SK-N-MC (cell line): ENCODE data around the gene SMYD3.

Source experiments
- EZH2 ChIP-seq: fragments of 200-600 bp; sonication (generic); IDR thresholded peaks from one replicate; pipeline ENCODE4 v1.6.1; 2017; ENCODE audit warnings: antibody characterized with exemption
- FOXP2 ChIP-seq: optimal IDR thresholded peaks from 2 replicates; pipeline ENCODE3; 2011; ENCODE audit warnings: mild to moderate bottlenecking, moderate library complexity; ENCODE audit not compliant: insufficient read depth; ENCODE audit errors: extremely low read length, control extremely low read depth
- POLR2AphosphoS5 ChIP-seq: IDR thresholded peaks from 2 replicates; pipeline ENCODE4 v1.6.1; 2012; ENCODE audit warnings: mild to moderate bottlenecking, low read depth, low read length, borderline replicate concordance

DNA sequence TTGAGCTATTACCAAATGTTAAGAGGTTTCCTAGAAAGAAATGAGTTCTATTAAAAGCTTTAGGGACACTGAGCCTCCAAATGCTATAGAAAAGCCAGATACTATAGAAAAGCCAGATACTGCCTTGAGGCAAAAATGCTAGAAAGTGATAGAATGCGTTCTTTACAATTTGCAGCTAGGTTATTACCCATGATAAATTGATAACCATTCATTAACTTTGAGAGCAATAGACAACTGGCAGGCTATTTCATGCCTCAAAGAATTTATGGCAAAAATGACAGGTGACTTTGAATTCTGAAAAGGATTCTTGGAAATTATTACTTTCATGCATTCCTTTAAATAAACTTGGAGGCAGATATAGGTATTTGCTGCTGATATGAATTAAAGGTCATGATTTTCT lies 51.6 kb downstream of the SMYD3 start:
- TF ChIP-seq EZH2 (no peak), POLR2AphosphoS5 (no peak), FOXP2 (no peak)
